Stimulated activated CD8-positive, alpha-beta memory T cell treated with anti-CD3 and anti-CD28 coated beads, Interleukin-12 subunit alpha, Interleukin-12 subunit beta, amount 100 ng/mL, for 4 hours (primary cell): ENCODE measurements around the gene KIRREL3.

Experiments
- DNase-seq: peaks from one replicate; pipeline ENCODE4 v3.0.0-alpha.2; 2020; ENCODE audit warnings: low read depth

KIRREL3 gene

GRCh38 chr11:126630893-126631798 lies 369.4 kb downstream of the KIRREL3 start:
- DNase-seq, result no peak

DNA sequence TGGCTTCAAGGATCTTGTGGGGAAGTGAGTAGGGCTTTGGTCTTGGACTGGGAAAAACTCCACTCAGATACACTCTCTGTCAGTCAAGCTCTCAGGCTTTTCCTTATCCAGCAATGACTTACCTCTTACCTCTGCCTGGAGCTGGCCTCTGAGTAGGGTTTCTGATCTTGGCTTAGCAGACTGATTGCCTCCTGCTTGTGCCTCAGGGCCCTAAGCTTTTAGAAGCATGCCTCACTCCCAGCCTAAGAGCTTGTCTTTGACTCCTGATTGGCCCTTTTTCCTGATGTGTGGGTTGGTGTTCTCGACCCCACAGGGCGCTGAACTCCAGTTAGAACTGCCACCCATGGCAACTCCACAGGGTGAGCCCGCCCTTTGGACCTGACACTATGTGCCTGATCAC lies 370.1 kb downstream of the KIRREL3 start:
- DNase-seq, result no peak

GRCh38 chr11:126628790-126629621 lies 371.6 kb downstream of the KIRREL3 start:
- no peak for DNase-seq

DNA sequence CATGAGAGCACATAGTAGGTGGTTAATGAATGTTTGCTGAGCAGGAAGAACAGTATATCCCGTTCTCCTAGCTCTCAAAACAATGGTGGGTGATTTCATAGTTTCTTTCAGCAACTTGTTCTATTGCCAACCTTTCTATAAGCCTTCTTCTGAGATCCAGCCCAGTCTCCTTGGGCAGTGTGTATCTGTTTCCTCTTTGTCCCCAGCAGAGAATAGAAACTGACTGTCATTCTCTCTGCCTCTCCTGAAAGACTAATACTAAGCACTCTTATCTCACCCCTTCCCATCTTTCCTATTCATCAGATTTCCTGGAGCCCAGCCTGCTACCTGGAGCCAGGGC lies 372.1 kb downstream of the KIRREL3 start:
- DNase-seq, result no peak

GRCh38 chr11:126627421-126627820 lies 373.1 kb downstream of the KIRREL3 start:
- no peak for DNase-seq

DNA sequence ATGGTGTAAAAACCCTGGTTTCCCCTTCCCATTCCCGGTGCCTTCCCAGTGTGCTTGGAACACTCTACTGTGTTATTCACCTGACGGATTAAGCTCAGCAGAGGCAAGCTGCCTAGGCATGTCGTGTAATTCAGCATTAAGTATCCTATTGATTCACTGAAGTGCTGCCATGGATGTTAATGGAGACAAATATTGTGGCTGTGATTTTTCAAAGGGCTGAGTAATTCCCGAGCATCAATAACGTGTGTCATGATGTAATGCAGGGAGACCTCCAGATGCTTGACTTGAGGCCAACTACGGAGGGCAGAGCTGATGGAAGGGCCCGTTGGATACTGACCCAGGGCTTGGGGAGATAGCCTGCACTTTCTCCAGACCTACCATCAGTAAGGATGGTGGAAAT lies 376.1 kb downstream of the KIRREL3 start:
- DNase-seq, result no peak

DNA sequence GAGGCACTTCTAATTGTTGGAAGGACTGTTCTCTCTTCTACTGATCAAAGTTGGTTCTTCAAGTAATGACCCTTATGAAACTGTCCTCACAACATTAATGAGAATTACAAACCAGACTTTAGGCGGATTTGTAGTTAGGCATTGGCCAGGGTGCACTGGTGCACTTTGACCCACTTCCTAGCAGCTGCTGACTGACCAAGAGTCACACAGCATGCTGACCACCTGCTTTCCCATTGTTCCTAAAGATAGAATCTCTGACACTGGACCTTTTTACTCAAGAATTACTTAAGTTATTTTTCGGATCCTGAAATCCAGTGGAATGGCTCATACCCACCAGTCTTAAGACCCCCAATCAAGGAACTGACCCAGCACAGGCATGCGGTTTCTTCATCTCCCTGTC lies 381.1 kb downstream of the KIRREL3 start:
- DNase-seq, result no peak

- DNase-seq, result no peak
Observed at GRCh38 chr11:126615845-126616244, 384.7 kb downstream of the KIRREL3 start.

- DNase-seq, result no peak
Observed at GRCh38 chr11:126613272-126613671, 387.3 kb downstream of the KIRREL3 start.

- DNase-seq, result no peak
Observed at GRCh38 chr11:126612671-126613070, 387.9 kb downstream of the KIRREL3 start.

DNA sequence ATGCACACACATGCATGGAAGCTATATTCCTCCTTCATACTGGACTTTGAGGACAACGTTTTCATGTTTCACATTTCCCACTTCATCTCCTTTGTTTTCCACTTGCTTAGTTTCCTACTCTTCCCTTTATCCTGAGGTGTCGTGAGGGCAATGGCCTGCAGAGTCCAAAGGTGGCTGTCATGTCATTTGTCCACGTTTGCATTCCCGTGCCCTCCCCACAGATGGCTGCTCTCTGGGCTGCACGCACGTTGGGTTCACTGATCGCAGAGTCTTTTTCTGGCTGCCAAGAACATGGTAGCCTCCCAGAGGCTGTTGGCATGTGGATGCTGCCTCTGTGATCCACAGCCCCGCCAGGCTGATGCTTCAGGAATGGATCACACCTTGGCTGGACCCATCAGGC lies 389.1 kb downstream of the KIRREL3 start:
- DNase-seq, result no peak

DNA sequence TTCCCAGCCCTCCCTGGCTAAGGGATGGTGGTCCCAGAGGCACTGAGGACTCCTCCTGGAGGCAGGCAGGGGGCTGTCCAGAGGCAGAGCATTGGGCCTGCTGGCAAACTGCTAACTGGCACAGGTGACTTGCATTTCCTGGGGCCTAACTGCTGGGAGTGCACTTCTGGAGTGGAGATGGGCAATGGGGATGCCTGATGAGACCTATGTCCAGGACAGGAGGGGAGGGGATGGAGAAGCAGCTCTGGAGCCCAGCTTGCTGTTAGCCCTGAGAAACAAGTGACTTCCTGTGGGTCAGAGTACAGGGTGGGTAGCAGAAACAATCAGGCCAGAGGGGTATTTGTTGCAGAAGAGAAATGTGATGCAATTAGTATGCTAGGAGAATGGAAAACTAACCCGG lies 391.9 kb downstream of the KIRREL3 start:
- DNase-seq, result no peak

DNA sequence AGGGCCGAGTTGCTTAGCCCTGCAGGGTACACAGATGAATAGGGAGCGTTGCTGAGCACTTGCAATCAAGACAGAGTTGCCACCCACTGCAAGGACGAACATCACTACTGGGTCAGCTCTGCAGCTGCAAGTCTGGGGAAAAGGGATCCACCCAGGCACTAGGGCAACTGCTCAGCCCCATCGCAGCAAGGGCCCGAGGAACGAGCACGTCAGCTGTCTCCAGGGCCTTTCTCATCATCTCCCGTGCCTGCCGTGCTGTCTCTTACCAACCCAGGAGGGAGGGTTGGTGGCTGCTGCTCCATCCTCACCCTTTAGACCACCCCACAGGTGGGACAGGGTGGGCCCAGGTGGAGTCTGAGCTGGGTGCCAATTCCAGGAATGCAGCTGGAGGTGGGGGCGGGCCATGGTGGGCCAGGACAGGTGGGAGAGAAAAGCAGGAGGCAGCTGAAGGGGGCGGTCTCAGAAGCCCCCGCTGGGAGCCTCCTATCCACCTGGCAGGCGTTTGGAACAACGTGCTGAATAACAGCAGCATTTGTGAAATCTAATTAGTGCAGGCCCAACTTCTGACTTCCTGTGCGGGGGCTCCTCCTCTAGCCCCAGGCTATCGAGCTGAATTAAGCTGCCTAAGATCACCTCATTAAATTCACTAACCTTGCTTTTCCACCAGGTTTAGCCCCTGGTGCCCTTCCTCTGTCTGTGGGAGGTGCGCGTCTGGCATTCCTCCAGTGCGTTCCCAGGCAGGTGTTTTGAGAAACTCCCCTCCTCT lies 392.6 kb downstream of the KIRREL3 start:
- DNase-seq, result no peak

DNA sequence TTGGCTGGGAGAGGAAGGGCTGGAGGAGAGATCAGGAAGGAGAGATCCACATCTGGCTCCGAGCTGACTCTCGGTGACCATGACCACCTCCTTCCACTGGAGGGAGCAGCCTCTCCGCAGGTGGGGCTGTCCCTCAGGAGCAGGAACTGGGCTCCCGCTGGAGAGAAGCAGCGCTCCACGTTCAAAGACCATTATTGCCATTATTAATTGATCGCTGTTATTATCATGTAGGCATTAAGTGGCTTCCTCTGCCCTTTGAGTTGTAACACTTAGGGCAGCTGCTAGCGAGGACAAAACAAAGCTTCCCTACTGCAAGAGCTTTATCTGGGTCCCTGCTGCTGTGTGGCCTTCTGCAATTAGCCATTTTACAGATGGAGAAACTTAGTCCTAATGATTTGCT lies 393.2 kb downstream of the KIRREL3 start:
- no peak for DNase-seq

GRCh38 chr11:126606484-126606883 lies 394.1 kb downstream of the KIRREL3 start:
- no peak for DNase-seq

GRCh38 chr11:126604461-126604860 lies 396.1 kb downstream of the KIRREL3 start:
- DNase-seq, result no peak

DNA sequence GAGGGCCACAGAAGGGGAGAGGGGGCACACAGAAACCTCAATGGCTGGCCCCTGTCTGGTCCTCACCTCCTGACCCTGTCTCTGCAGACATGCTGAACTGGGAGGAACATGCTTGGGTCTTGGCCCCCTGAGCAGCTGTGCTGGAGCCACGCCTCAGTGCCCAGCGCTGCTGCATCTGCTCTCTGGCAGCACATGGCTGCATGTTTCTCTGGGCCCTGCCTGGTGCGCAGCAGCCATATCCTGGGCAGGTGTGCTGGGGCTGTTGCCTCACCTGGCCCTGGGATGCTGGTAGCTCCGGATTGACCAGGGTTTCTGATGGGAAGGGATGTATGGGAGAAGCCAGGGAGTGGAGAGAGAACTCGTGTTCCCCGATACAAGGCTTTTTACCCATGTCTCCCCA lies 397.1 kb downstream of the KIRREL3 start:
- DNase-seq, result no peak

DNA sequence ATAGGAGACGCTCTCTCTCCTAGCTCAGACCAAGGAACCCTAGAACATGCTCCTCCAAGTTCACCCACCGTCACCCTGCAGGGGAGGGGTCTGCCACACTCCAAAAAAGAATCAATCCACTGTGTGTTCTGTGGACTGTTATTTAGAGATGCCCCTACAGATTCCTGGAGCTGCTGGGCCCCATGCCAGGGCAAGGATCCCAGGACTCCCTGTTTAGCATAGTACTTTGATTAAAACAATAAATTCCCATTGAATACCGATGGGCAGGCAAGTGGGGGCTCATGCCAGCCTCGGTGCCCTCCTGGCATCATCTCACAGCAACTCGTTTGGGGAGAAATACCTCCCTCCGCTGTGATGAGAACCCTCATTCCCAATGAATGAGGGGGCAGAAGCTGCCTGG lies 397.6 kb downstream of the KIRREL3 start:
- no peak for DNase-seq

- DNase-seq, result no peak
Observed at GRCh38 chr11:126602349-126602940, 398.1 kb downstream of the KIRREL3 start.

GRCh38 chr11:126601550-126602215 lies 398.9 kb downstream of the KIRREL3 start:
- DNase-seq, result no peak

- no peak for DNase-seq
Observed at GRCh38 chr11:126601136-126601535, 399.4 kb downstream of the KIRREL3 start.
